ENCODE results near the gene FOXP1. TPM values are rescaled to one million over a fixed set of nuclear protein-coding genes. Genes with fewer than 3 reads are reported as not detected.

Gene FOXP1
- total RNA-seq, 4 donors from 2014 or later, result 86.4 to 107 (median 93.8) TPM

- no peak for DNase-seq (ENCODE audit: low spot score in 2 of 2)
- WGBS, 2 donors, result 83 to 88% methylated on average over 2 of the region's 2 CpGs
- H3K27ac ChIP-seq, result no peak overlapping the region
- no peaks in the 10 kb centered on the region for H3K27me3 ChIP-seq
- TF ChIP-seq CTCF (IDR thresholded peaks at IDR 0.05) (no peak), EP300 (IDR thresholded peaks at IDR 0.05) (no peak), POLR2A (IDR thresholded peaks at IDR 0.05) (no peak)
- no peak overlapping the region for H3K4me3 ChIP-seq
- no peaks in the 10 kb centered on the region for H3K36me3 ChIP-seq
- H3K4me1 ChIP-seq, result no peaks in the 10 kb centered on the region
- no peaks in the 10 kb centered on the region for H3K9me3 ChIP-seq
Observed at GRCh38 chr3:71282976-71283375, 300.6 kb downstream of the FOXP1 start.

DNA sequence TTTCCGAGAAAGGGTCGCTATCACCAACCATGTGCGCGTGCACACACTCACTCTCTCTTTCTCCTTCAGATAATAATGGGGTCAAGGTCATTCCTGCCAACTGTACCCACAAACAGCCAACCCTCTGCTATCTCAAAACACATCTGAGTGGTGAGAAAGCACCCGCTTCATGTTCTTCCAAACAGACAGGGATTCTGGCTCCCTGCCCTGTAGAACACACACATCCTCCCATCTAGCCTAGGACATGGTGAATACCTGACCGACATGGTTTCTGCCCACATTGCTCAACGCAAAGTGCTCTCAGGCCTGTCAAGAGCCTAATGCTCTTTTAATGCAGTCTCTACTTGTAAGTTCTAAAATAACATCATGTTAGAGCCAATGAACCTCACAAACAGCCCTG lies 302.2 kb downstream of the FOXP1 start:
- no peak for TF ChIP-seq CTCF (IDR thresholded peaks at IDR 0.05)
- no peak for TF ChIP-seq POLR2A (IDR thresholded peaks at IDR 0.05)
- no peak for TF ChIP-seq EP300 (IDR thresholded peaks at IDR 0.05)
- Histone ChIP-seq H3K36me3 (no peaks in the 10 kb centered on the region), H3K27me3 (no peaks in the 10 kb centered on the region), H3K4me3 (no peak overlapping the region), H3K9me3 (no peaks in the 10 kb centered on the region), H3K27ac (no peak overlapping the region), H3K4me1 (no peaks in the 10 kb centered on the region)
- 89 to 92% methylated on average over 7 of the region's 7 CpGs for WGBS, 2 donors
- DNase-seq (ENCODE audit: low spot score in 2 of 2), result no peak

GRCh38 chr3:71277341-71277740 lies 306.2 kb downstream of the FOXP1 start:
- WGBS, 2 donors, result 83% methylated on average over 3 of the region's 3 CpGs
- Histone ChIP-seq H3K27ac (no peak overlapping the region), H3K27me3 (no peaks in the 10 kb centered on the region), H3K9me3 (no peaks in the 10 kb centered on the region), H3K4me1 (no peaks in the 10 kb centered on the region), H3K36me3 (no peaks in the 10 kb centered on the region), H3K4me3 (no peak overlapping the region)
- no peak for DNase-seq (ENCODE audit: low spot score in 2 of 2)
- no peak for TF ChIP-seq CTCF (IDR thresholded peaks at IDR 0.05)
- TF ChIP-seq POLR2A (IDR thresholded peaks at IDR 0.05), result no peak
- TF ChIP-seq EP300 (IDR thresholded peaks at IDR 0.05), result no peak

- 96 to 98% methylated on average over 4 of the region's 4 CpGs for WGBS, 2 donors
- H3K4me3 ChIP-seq, result no peak overlapping the region
Observed at GRCh38 chr3:71276531-71276930, 307.0 kb downstream of the FOXP1 start.

GRCh38 chr3:71273453-71273852 lies 310.1 kb downstream of the FOXP1 start:
- H3K4me1 ChIP-seq, result no peaks in the 10 kb centered on the region
- DNase-seq (ENCODE audit: low spot score in 2 of 2), result no peak
- 74 to 81% methylated on average over 4 of the region's 4 CpGs for WGBS, 2 donors
- no peak overlapping the region for H3K4me3 ChIP-seq
- TF ChIP-seq POLR2A (IDR thresholded peaks at IDR 0.05) (no peak), EP300 (IDR thresholded peaks at IDR 0.05) (no peak), CTCF (IDR thresholded peaks at IDR 0.05) (no peak)
- no peaks in the 10 kb centered on the region for H3K27me3 ChIP-seq
- no peak overlapping the region for H3K27ac ChIP-seq
- H3K36me3 ChIP-seq, result no peaks in the 10 kb centered on the region
- H3K9me3 ChIP-seq, result no peaks in the 10 kb centered on the region

More at GRCh38 chr3:71276531-71276930, 307.0 kb downstream of the FOXP1 start:
- Histone ChIP-seq H3K9me3 (no peaks in the 10 kb centered on the region), H3K4me1 (no peaks in the 10 kb centered on the region), H3K36me3 (no peaks in the 10 kb centered on the region), H3K27me3 (no peaks in the 10 kb centered on the region), H3K27ac (no peak overlapping the region)
- no peak for DNase-seq (ENCODE audit: low spot score in 2 of 2)
- no peak for TF ChIP-seq POLR2A (IDR thresholded peaks at IDR 0.05)
- no peak for TF ChIP-seq CTCF (IDR thresholded peaks at IDR 0.05)
- no peak for TF ChIP-seq EP300 (IDR thresholded peaks at IDR 0.05)
